ENCODE data around the gene METTL26.

GRCh38 chr16:595942-596735, 40.0 kb downstream of the METTL26 start:
- TF ChIP-seq POLR2A (IDR thresholded peaks at IDR 0.05) (no peak), CTCF (IDR thresholded peaks at IDR 0.05) (no peak), EP300 (IDR thresholded peaks at IDR 0.05) (no peak)
